ENCODE measurements around the gene SYNPO2.

The SYNPO2 gene

GRCh38 chr4:118904935-118905334, 16.3 kb downstream of the SYNPO2 start:
- Mint-ChIP-seq H3K27ac (peak overlapping the region; percentile 2), H3K4me1 (peaks cover 15% of the 10 kb centered on the region), H3K36me3 (ENCODE audit: low read depth) (no peaks in the 10 kb centered on the region), H3K27me3 (ENCODE audit: low read depth, poor library complexity) (peaks cover under 1% of the 10 kb centered on the region), H3K9me3 (no peaks in the 10 kb centered on the region), H3K4me3 (no peak overlapping the region)
- no peak for DNase-seq
- no peak for TF ChIP-seq CTCF (IDR thresholded peaks at IDR 0.05)

GRCh38 chr4:118905566-118905965, 16.9 kb downstream of the SYNPO2 start:
- H3K36me3 Mint-ChIP-seq (ENCODE audit: low read depth): no peaks in the 10 kb centered on the region
- no peaks in the 10 kb centered on the region for H3K9me3 Mint-ChIP-seq
- H3K4me1 Mint-ChIP-seq: peaks cover 15% of the 10 kb centered on the region
- no peak for TF ChIP-seq CTCF (IDR thresholded peaks at IDR 0.05)
- H3K4me3 Mint-ChIP-seq: no peak overlapping the region
- no peak for DNase-seq
- H3K27me3 Mint-ChIP-seq (ENCODE audit: low read depth, poor library complexity): peaks cover 5% of the 10 kb centered on the region
- no peak overlapping the region for H3K27ac Mint-ChIP-seq

- Mint-ChIP-seq H3K27me3 (ENCODE audit: low read depth, poor library complexity) (peaks cover 5% of the 10 kb centered on the region), H3K4me1 (peaks cover 14% of the 10 kb centered on the region), H3K27ac (no peak overlapping the region), H3K9me3 (no peaks in the 10 kb centered on the region), H3K36me3 (ENCODE audit: low read depth) (no peaks in the 10 kb centered on the region), H3K4me3 (no peak overlapping the region)
- no peak for DNase-seq
- no peak for TF ChIP-seq CTCF (IDR thresholded peaks at IDR 0.05)
Observed at GRCh38 chr4:118909173-118909956, 20.7 kb downstream of the SYNPO2 start.

- peaks cover 6% of the 10 kb centered on the region for H3K4me1 Mint-ChIP-seq
- no peak overlapping the region for H3K4me3 Mint-ChIP-seq
- H3K27ac Mint-ChIP-seq: no peak overlapping the region
Observed at GRCh38 chr4:118910221-118910620, 21.6 kb downstream of the SYNPO2 start.

GRCh38 chr4:118911238-118911703, 22.6 kb downstream of the SYNPO2 start:
- Mint-ChIP-seq H3K27me3 (ENCODE audit: low read depth, poor library complexity) (peaks cover 5% of the 10 kb centered on the region), H3K4me3 (no peak overlapping the region), H3K9me3 (no peaks in the 10 kb centered on the region), H3K36me3 (ENCODE audit: low read depth) (no peaks in the 10 kb centered on the region), H3K4me1 (no peaks in the 10 kb centered on the region), H3K27ac (no peak overlapping the region)
- TF ChIP-seq CTCF (IDR thresholded peaks at IDR 0.05): no peak
- no peak for DNase-seq

More at GRCh38 chr4:118910221-118910620, 21.6 kb downstream of the SYNPO2 start:
- Mint-ChIP-seq H3K36me3 (ENCODE audit: low read depth) (no peaks in the 10 kb centered on the region), H3K9me3 (no peaks in the 10 kb centered on the region), H3K27me3 (ENCODE audit: low read depth, poor library complexity) (peaks cover 5% of the 10 kb centered on the region)
- TF ChIP-seq CTCF (IDR thresholded peaks at IDR 0.05): no peak
- DNase-seq: no peak

GRCh38 chr4:118915468-118915867, 26.8 kb downstream of the SYNPO2 start:
- DNase-seq: no peak
- no peak overlapping the region for H3K4me3 Mint-ChIP-seq
- H3K27me3 Mint-ChIP-seq (ENCODE audit: low read depth, poor library complexity): no peaks in the 10 kb centered on the region
- no peak overlapping the region for H3K27ac Mint-ChIP-seq
- TF ChIP-seq CTCF (IDR thresholded peaks at IDR 0.05): no peak
- no peaks in the 10 kb centered on the region for H3K36me3 Mint-ChIP-seq (ENCODE audit: low read depth)
- H3K4me1 Mint-ChIP-seq: no peaks in the 10 kb centered on the region
- H3K9me3 Mint-ChIP-seq: no peaks in the 10 kb centered on the region

All from nephron progenitor cell (in vitro differentiated cells).